ENCODE data around the gene CPT1C.
"Not testable (repeated sequence)": the region's sequence is repeated elsewhere in the genome, so short reads cannot be mapped to it uniquely, and the experiment has no call there.

CPT1C gene

GRCh38 chr19:49701271-49701786 is 10.4 kb downstream of the CPT1C start:
- Mint-ChIP-seq H3K27me3 (peaks cover 34% of the 10 kb centered on the region), H3K27ac (no peak overlapping the region), H3K4me1 (no peaks in the 10 kb centered on the region), H3K4me3 (no peak overlapping the region), H3K9me3 (no peaks in the 10 kb centered on the region)
- no peak for DNase-seq
- peak; percentile 56 for ATAC-seq

- H3K4me1 Mint-ChIP-seq: no peaks in the 10 kb centered on the region
- ATAC-seq (no peak), DNase-seq (no peak)
- H3K27me3 Mint-ChIP-seq: peaks cover 50% of the 10 kb centered on the region
- peaks cover 0 to 4% of the 10 kb centered on the region in 2 donors for H3K9me3 Mint-ChIP-seq
- no peak overlapping the region for H3K27ac Mint-ChIP-seq
- H3K4me3 Mint-ChIP-seq: no peak overlapping the region
Measured at GRCh38 chr19:49704888-49705642, 14.1 kb downstream of the CPT1C start.

DNA sequence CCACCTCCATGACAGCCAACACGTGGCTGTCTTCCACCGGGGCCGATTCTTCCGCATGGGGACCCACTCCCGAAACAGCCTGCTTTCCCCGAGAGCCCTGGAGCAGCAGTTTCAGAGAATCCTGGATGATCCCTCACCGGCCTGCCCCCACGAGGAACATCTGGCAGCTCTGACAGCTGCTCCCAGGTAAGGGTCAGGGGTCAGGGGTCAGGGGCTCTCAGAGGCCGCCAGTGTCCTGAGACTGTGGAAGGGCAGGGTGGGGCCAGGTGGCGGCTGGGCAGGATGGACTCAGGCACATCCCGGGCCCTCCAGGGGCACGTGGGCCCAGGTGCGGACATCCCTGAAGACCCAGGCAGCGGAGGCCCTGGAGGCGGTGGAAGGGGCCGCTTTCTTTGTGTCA is 15.0 kb downstream of the CPT1C start:
- DNase-seq: no peak
- ATAC-seq: no peak
- no peaks in the 10 kb centered on the region for H3K4me1 Mint-ChIP-seq
- H3K9me3 Mint-ChIP-seq: peaks cover 0 to 8% of the 10 kb centered on the region in 2 donors
- H3K4me3 Mint-ChIP-seq: no peak overlapping the region
- peaks cover 42% of the 10 kb centered on the region for H3K27me3 Mint-ChIP-seq
- H3K27ac Mint-ChIP-seq: no peak overlapping the region

GRCh38 chr19:49710372-49710951 is 19.5 kb downstream of the CPT1C start:
- Mint-ChIP-seq H3K4me3 (no peak overlapping the region), H3K27me3 (peaks cover 19% of the 10 kb centered on the region), H3K9me3 (peaks cover 0 to 8% of the 10 kb centered on the region in 2 donors), H3K27ac (no peak overlapping the region), H3K4me1 (no peaks in the 10 kb centered on the region)
- no peak for ATAC-seq
- no peak for DNase-seq

DNA sequence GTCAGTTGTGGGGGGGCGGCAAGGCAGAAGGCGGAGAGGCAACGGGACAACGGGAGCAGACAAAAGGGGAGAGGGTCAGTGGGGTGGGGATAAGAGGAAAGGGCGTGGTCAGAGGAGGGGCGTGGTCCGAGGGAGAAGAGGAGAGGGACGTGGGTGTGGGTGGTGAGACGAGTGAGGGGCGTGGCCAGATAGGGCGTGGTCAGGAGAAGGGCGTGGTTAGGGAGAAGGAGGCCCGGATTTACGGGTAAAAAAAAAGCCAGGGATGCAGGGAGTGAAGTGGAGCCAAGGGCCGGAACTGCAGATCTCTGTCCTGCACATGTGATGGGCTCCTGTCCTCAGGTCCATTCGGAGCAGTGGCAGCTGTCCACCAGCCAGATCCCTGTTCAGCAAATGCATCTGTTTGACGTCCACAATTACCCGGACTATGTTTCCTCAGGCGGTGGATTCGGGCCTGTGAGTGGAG is 21.5 kb downstream of the CPT1C start:
- peaks cover 0 to 8% of the 10 kb centered on the region in 2 donors for H3K9me3 Mint-ChIP-seq
- DNase-seq: no peak
- peaks cover 15% of the 10 kb centered on the region for H3K27me3 Mint-ChIP-seq
- H3K4me1 Mint-ChIP-seq: peaks cover 6% of the 10 kb centered on the region
- H3K27ac Mint-ChIP-seq: no peak overlapping the region
- ATAC-seq: no peak
- no peak overlapping the region for H3K4me3 Mint-ChIP-seq

GRCh38 chr19:49713236-49713845 is 22.4 kb downstream of the CPT1C start:
- H3K27me3 Mint-ChIP-seq: peaks cover 12% of the 10 kb centered on the region
- DNase-seq (no peak), ATAC-seq (no peak)
- no peak overlapping the region for H3K27ac Mint-ChIP-seq
- peaks cover 11% of the 10 kb centered on the region for H3K4me1 Mint-ChIP-seq
- peaks cover 0 to 8% of the 10 kb centered on the region in 2 donors for H3K9me3 Mint-ChIP-seq
- H3K4me3 Mint-ChIP-seq: no peak overlapping the region

DNA sequence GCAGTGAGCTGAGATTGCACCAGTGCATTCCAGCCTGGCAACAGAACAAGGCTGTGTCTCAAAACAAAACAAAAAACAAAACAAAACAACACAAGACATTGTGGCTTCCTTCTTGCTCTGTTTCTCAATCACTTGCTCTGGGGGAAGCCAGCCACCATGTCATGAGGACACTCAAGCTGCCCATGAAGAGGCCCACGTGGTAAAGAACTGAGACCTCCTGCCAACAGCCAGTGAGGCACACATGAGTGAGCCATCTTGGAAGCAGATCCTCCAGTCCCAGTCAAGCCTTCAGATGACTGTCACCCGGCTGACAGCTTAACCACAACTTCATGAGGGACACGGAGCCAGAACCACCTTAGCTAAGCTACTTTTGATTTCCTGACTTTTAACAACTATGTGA is 25.2 kb downstream of the CPT1C start:
- Mint-ChIP-seq H3K27ac (peak overlapping the region in 1 of 2 donors; percentile 83), H3K9me3 (no peaks in the 10 kb centered on the region), H3K4me3 (no peak overlapping the region), H3K4me1 (peaks cover 19% of the 10 kb centered on the region), H3K27me3 (no peaks in the 10 kb centered on the region)
- DNase-seq (no peak), ATAC-seq (no peak)

DNA sequence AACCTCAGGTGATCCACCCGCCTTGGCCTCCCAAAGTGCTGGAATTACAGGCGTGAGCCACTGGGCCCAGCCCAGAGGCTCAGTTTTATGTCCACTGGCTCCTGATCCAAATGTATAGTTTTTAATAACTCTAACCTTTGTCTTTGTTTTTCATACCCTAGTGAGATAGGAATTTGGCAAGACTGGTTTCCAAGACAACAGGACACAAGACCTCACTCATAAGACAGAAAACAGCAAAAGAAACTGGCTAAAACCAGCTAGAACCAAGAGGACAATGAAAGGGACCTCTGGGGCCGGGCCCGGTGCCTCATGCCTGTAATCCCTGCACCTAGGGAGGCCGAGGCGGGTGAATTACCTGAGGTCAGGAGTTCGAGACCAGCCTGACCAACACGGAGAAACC is 27.6 kb downstream of the CPT1C start:
- H3K4me3 Mint-ChIP-seq: peak overlapping the region; percentile 93 to 94
- H3K4me1 Mint-ChIP-seq: peaks cover 19% of the 10 kb centered on the region
- ATAC-seq: no peak
- no peaks in the 10 kb centered on the region for H3K27me3 Mint-ChIP-seq
- H3K27ac Mint-ChIP-seq: no peak overlapping the region
- H3K9me3 Mint-ChIP-seq: no peaks in the 10 kb centered on the region
- DNase-seq: no peak

GRCh38 chr19:49718991-49719390 is 28.1 kb downstream of the CPT1C start:
- Mint-ChIP-seq H3K4me1 (peaks cover 19% of the 10 kb centered on the region), H3K27me3 (no peaks in the 10 kb centered on the region), H3K4me3 (no peak overlapping the region), H3K9me3 (no peaks in the 10 kb centered on the region), H3K27ac (no peak overlapping the region)
- ATAC-seq (no peak), DNase-seq (no peak)

DNA sequence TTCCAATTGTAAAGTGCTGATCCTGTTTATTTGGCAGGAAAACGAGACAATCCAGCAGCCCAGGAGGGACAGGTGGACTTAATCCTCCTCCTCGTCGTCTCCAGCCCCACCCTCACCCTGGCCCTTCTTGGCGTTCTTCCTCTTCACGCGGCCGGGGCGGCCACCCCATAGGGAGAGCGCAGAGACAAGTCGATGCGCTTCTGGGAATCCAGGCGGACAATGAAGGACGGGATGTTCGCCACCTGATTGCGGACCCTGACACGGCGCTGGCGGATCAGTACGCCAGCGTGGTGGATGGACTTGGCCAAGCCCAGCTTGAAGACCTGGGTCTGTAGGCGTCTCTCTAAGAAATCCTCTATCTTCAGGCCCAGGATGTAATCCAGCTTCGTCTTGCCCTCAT is 28.5 kb downstream of the CPT1C start:
- H3K4me3 Mint-ChIP-seq, H3K27ac Mint-ChIP-seq, H3K9me3 Mint-ChIP-seq: not testable (repeated sequence)

GRCh38 chr19:49727217-49728030 is 36.5 kb downstream of the CPT1C start:
- no peak for DNase-seq
- Mint-ChIP-seq H3K27ac (no peak overlapping the region), H3K4me1 (no peaks in the 10 kb centered on the region), H3K9me3 (no peaks in the 10 kb centered on the region), H3K4me3 (no peak overlapping the region), H3K27me3 (no peaks in the 10 kb centered on the region)
- no peak for ATAC-seq

More for the DNA sequence above, 28.5 kb downstream of the CPT1C start:
- not testable (repeated sequence) for DNase-seq, ATAC-seq, H3K27me3 Mint-ChIP-seq
- peaks cover 19% of the 10 kb centered on the region for H3K4me1 Mint-ChIP-seq

DNA sequence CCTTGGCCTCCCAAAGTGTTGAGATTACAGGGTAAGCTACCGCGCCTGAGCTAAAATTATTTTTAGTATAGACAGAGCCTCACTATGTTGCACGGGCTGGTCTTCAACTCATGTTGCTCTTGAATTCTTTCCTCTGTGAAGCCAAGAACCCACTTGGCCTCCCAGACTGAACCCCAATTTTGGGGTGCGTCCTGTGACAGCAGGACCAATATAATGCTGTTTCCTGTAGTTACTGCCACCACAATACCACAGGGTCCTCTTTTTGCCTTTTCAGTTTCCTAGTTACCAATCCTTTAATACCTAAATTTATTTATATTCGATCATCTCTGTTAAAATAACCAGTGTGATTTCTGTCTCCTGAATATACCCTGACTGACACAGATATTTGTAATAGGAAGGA is 39.2 kb downstream of the CPT1C start:
- H3K4me1 Mint-ChIP-seq: no peaks in the 10 kb centered on the region
- no peak for ATAC-seq

DNA sequence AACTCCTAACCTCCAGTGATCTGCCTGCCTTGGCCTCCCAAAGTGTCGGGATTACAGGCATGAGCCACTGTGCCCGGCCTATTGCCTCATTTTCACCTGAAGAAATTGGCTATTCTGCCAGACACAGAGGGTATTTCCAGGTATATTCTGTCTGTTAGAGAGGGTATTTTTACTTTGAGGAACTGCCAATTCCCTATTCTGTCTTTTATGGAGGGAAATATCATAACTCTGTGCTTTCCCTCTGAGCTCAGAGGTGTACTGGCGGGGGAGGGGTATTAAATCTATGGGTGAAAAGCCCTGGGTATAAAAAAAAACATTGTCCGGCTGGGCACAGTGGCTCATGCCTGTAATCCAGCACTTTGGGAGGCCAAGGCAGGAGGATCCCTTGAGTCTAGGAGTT is 47.4 kb downstream of the CPT1C start:
- Mint-ChIP-seq H3K4me1 (peaks cover 6% of the 10 kb centered on the region), H3K27me3 (no peaks in the 10 kb centered on the region), H3K9me3 (no peaks in the 10 kb centered on the region), H3K4me3 (no peak overlapping the region), H3K27ac (no peak overlapping the region)
- ATAC-seq (no peak), DNase-seq (no peak)

More for the DNA sequence above, 39.2 kb downstream of the CPT1C start:
- Mint-ChIP-seq H3K27me3 (no peaks in the 10 kb centered on the region), H3K27ac (no peak overlapping the region), H3K9me3 (no peaks in the 10 kb centered on the region), H3K4me3 (no peak overlapping the region)
- no peak for DNase-seq

GRCh38 chr19:49739098-49739497 is 48.2 kb downstream of the CPT1C start:
- H3K4me3 Mint-ChIP-seq: no peak overlapping the region
- H3K27ac Mint-ChIP-seq: no peak overlapping the region
- no peaks in the 10 kb centered on the region for H3K27me3 Mint-ChIP-seq
- no peak for ATAC-seq
- no peaks in the 10 kb centered on the region for H3K9me3 Mint-ChIP-seq
- DNase-seq: no peak
- peaks cover 6% of the 10 kb centered on the region for H3K4me1 Mint-ChIP-seq

- no peaks in the 10 kb centered on the region for H3K27me3 Mint-ChIP-seq
- no peaks in the 10 kb centered on the region for H3K9me3 Mint-ChIP-seq
- no peak overlapping the region for H3K4me3 Mint-ChIP-seq
- H3K4me1 Mint-ChIP-seq: peaks cover 6% of the 10 kb centered on the region
- ATAC-seq (no peak), DNase-seq (no peak)
- no peak overlapping the region for H3K27ac Mint-ChIP-seq
Measured at GRCh38 chr19:49739933-49740332, 49.0 kb downstream of the CPT1C start.

All from stimulated activated naive CD8-positive, alpha-beta T cell treated with anti-CD3 and anti-CD28 coated beads, Interleukin-15, amount 100 ng/mL, for 72 hours (primary cell).